ENCODE measurements around the gene PARD6G. TPM values are rescaled to one million over a fixed set of nuclear protein-coding genes. Genes with fewer than 3 reads are reported as not detected.

Gene PARD6G
- total and polyA plus RNA-seq, 9 of the 15 experiments (the other 6 are each of a cell fraction or from before 2014, with no cell fraction given): 0.03 to 1.2 (median 0.26) TPM

GRCh38 chr18:80132180-80132812, 115.0 kb downstream of the PARD6G start (continued):
- TF ChIP-seq ZNF280B (CRISPR knock-in tag; IDR thresholded peaks at IDR 0.05) (no peak), NCOA2 (IDR thresholded peaks at IDR 0.05; ENCODE audit: partially characterized antibody in 2 of 2) (no peak), ZNF609 (CRISPR knock-in tag; IDR thresholded peaks at IDR 0.05; ENCODE audit: borderline replicate concordance) (no peak), HMBOX1 (IDR thresholded peaks at IDR 0.05) (no peak), ZNF75A (CRISPR knock-in tag; IDR thresholded peaks at IDR 0.05) (no peak), TAF15 (IDR thresholded peaks at IDR 0.05; ENCODE audit: low read depth, low read length) (no peak), ETS2 (tag; IDR thresholded peaks at IDR 0.05; ENCODE audit: borderline replicate concordance, poor library complexity, severe bottlenecking) (no peak), MAFK (IDR thresholded peaks at IDR 0.05; ENCODE audit: low read length) (no peak), PHF20 (IDR thresholded peaks at IDR 0.05; ENCODE audit: partially characterized antibody) (no peak), RCOR1 (IDR thresholded peaks at IDR 0.05; ENCODE audit: borderline replicate concordance in 1 of 2, low read depth in 2 of 2, low read length in 2 of 2) (no peak), PRPF4 (IDR thresholded peaks at IDR 0.05; ENCODE audit: insufficient read depth, low read depth, low read length, poor library complexity, severe bottlenecking) (no peak), EP300 (IDR thresholded peaks at IDR 0.05; ENCODE audit: low read length) (no peak), ATF4 (CRISPR knock-in tag; IDR thresholded peaks at IDR 0.05) (no peak), ZNF398 (CRISPR knock-in tag; IDR thresholded peaks at IDR 0.05) (no peak), NFRKB (IDR thresholded peaks at IDR 0.05; ENCODE audit: low read depth) (no peak), COPS2 (conservative IDR thresholded peaks at IDR 0.05) (no peak), ZNF583 (CRISPR knock-in tag; IDR thresholded peaks at IDR 0.05) (no peak)
